ENCODE data around the gene DARS1.

- TF ChIP-seq CTCF (IDR thresholded peaks at IDR 0.05), result no peak
- TF ChIP-seq POLR2A (IDR thresholded peaks at IDR 0.05), result no peak
Observed at GRCh38 chr2:136008205-136008865, 22.9 kb upstream of the DARS1 start.
